ENCODE results near the gene URI1.

URI1 gene

DNA sequence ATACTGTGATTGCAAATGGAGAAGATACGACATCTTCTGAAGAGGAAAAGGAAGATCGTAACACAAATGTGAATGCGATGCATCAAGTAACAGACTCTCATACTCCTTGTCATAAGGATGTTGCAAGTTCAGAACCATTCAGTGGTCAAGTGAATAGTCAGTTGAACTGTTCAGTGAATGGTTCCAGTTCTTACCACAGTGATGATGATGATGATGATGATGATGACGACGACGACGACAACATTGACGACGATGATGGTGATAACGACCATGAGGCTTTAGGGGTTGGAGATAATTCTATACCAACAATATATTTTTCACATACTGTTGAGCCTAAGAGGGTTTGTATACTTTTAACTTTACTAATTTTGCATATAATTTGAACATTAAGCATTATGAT is 67.0 kb downstream of the URI1 start:
- peaks cover 26% of the 10 kb centered on the region for H3K4me1 ChIP-seq (ENCODE audit: insufficient read depth, low read length)
- DNase-seq, result no peak
- H4K20me1 ChIP-seq (ENCODE audit: insufficient read depth, low read length), result peaks cover 7% of the 10 kb centered on the region; the same call in 1 of the 2 replicates
- H3K79me2 ChIP-seq (ENCODE audit: insufficient read depth, low read length), result peaks cover 7% of the 10 kb centered on the region; the same call in 1 of the 2 replicates
- H3K9me3 ChIP-seq (ENCODE audit: insufficient read depth, low read length, severe bottlenecking), result no peaks in the 10 kb centered on the region
- ATAC-seq (ENCODE audit: insufficient read depth, low read depth), result no peak
- TF ChIP-seq EZH2 (IDR thresholded peaks at IDR 0.05; ENCODE audit: borderline replicate concordance, low read depth, low read length, severe bottlenecking), result no peak
- TF ChIP-seq, protein P1, sequence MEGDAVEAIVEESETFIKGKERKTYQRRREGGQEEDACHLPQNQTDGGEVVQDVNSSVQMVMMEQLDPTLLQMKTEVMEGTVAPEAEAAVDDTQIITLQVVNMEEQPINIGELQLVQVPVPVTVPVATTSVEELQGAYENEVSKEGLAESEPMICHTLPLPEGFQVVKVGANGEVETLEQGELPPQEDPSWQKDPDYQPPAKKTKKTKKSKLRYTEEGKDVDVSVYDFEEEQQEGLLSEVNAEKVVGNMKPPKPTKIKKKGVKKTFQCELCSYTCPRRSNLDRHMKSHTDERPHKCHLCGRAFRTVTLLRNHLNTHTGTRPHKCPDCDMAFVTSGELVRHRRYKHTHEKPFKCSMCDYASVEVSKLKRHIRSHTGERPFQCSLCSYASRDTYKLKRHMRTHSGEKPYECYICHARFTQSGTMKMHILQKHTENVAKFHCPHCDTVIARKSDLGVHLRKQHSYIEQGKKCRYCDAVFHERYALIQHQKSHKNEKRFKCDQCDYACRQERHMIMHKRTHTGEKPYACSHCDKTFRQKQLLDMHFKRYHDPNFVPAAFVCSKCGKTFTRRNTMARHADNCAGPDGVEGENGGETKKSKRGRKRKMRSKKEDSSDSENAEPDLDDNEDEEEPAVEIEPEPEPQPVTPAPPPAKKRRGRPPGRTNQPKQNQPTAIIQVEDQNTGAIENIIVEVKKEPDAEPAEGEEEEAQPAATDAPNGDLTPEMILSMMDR (IDR thresholded peaks at IDR 0.05; ENCODE audit: borderline replicate concordance, extremely low read depth, low read length, poor library complexity, severe bottlenecking), result no peak
- H3K27me3 ChIP-seq (ENCODE audit: insufficient read depth, low read length, poor library complexity), result no peaks in the 10 kb centered on the region
- no peak overlapping the region for H2AFZ ChIP-seq (ENCODE audit: low read depth, low read length)
- H3K36me3 ChIP-seq (ENCODE audit: insufficient read depth, low read length), result peaks cover 59% of the 10 kb centered on the region
- no peak overlapping the region for H3K4me2 ChIP-seq (ENCODE audit: insufficient read depth, low read length)
- no peak overlapping the region for H3K27ac ChIP-seq (ENCODE audit: low read length)
- no peak overlapping the region for H3K4me3 ChIP-seq (ENCODE audit: low read depth in 1 of 2, low read length in 2 of 2)
- H3K9ac ChIP-seq (ENCODE audit: low read depth, low read length), result no peak overlapping the region

DNA sequence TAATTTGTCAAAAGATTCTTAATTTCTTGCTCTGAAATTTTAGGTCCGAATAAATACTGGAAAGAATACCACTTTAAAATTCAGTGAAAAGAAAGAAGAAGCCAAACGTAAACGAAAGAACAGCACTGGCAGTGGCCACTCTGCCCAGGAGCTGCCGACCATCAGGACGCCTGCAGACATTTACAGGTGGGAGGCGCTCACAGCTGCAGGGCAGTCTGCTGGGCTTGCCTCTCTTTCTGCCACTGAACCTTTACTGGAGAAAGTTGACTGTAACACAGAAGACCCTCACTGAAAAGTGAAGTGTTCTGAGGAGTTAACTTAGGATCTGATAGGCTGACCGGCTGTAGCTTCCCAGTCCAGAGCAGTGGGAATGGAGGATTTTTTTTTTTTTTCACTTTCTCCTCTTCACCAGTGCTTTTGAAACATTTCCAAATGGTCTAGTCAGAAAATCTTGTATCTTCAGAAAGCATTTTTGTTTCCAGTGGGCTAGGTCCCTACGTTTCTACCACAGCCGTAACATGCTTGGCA is 69.1 kb downstream of the URI1 start:
- peaks cover 3% of the 10 kb centered on the region; the same call in 1 of the 2 replicates for H3K79me2 ChIP-seq (ENCODE audit: insufficient read depth, low read length)
- peaks cover 5% of the 10 kb centered on the region for H3K4me1 ChIP-seq (ENCODE audit: insufficient read depth, low read length)
- H3K9ac ChIP-seq (ENCODE audit: low read depth, low read length), result no peak overlapping the region
- H3K27me3 ChIP-seq (ENCODE audit: insufficient read depth, low read length, poor library complexity), result no peaks in the 10 kb centered on the region
- H4K20me1 ChIP-seq (ENCODE audit: insufficient read depth, low read length), result peaks cover 7% of the 10 kb centered on the region; the same call in 1 of the 2 replicates
- H3K4me3 ChIP-seq (ENCODE audit: low read depth in 1 of 2, low read length in 2 of 2), result no peak overlapping the region
- H3K9me3 ChIP-seq (ENCODE audit: insufficient read depth, low read length, severe bottlenecking), result no peaks in the 10 kb centered on the region
- TF ChIP-seq, protein P1 (IDR thresholded peaks at IDR 0.05; ENCODE audit: borderline replicate concordance, extremely low read depth, low read length, poor library complexity, severe bottlenecking), result no peak
- DNase-seq (no peak), ATAC-seq (ENCODE audit: insufficient read depth, low read depth) (no peak)
- no peak overlapping the region for H3K27ac ChIP-seq (ENCODE audit: low read length)
- H2AFZ ChIP-seq (ENCODE audit: low read depth, low read length), result no peak overlapping the region
- H3K36me3 ChIP-seq (ENCODE audit: insufficient read depth, low read length), result peaks cover 74% of the 10 kb centered on the region
- H3K4me2 ChIP-seq (ENCODE audit: insufficient read depth, low read length), result no peak overlapping the region

DNA sequence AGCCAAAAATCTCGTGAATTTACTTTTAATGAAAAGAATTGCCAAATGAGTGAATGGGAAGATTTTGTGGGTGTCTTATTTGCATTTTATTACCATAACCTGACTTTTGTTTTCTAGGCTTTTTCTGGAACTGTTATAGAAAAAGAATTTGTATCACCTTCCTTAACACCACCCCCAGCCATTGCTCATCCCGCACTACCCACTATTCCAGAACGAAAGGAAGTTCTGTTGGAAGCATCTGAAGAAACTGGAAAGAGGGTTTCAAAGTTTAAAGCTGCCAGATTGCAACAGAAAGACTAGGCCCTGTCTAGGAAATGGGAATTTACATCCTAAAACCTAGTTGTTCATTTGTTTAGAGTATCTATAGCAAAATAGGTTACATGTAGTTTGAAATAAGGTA is 72.7 kb downstream of the URI1 start:
- no peak overlapping the region for H3K4me2 ChIP-seq (ENCODE audit: insufficient read depth, low read length)
- no peaks in the 10 kb centered on the region for H3K27me3 ChIP-seq (ENCODE audit: insufficient read depth, low read length, poor library complexity)
- H3K36me3 ChIP-seq (ENCODE audit: insufficient read depth, low read length), result peaks cover 60% of the 10 kb centered on the region
- DNase-seq, result no peak
- H3K4me1 ChIP-seq (ENCODE audit: insufficient read depth, low read length), result no peaks in the 10 kb centered on the region
- H3K79me2 ChIP-seq (ENCODE audit: insufficient read depth, low read length), result no peaks in the 10 kb centered on the region
- no peak overlapping the region for H3K27ac ChIP-seq (ENCODE audit: low read length)
- TF ChIP-seq, protein P1 (IDR thresholded peaks at IDR 0.05; ENCODE audit: borderline replicate concordance, extremely low read depth, low read length, poor library complexity, severe bottlenecking), result no peak
- no peak for TF ChIP-seq EZH2 (IDR thresholded peaks at IDR 0.05; ENCODE audit: borderline replicate concordance, low read depth, low read length, severe bottlenecking)
- no peak overlapping the region for H2AFZ ChIP-seq (ENCODE audit: low read depth, low read length)
- H3K9me3 ChIP-seq (ENCODE audit: insufficient read depth, low read length, severe bottlenecking), result no peaks in the 10 kb centered on the region
- peaks cover 2% of the 10 kb centered on the region; the same call in 1 of the 2 replicates for H4K20me1 ChIP-seq (ENCODE audit: insufficient read depth, low read length)
- no peak for ATAC-seq (ENCODE audit: insufficient read depth, low read depth)
- H3K9ac ChIP-seq (ENCODE audit: low read depth, low read length), result no peak overlapping the region
- no peak overlapping the region for H3K4me3 ChIP-seq (ENCODE audit: low read depth in 1 of 2, low read length in 2 of 2)

DNA sequence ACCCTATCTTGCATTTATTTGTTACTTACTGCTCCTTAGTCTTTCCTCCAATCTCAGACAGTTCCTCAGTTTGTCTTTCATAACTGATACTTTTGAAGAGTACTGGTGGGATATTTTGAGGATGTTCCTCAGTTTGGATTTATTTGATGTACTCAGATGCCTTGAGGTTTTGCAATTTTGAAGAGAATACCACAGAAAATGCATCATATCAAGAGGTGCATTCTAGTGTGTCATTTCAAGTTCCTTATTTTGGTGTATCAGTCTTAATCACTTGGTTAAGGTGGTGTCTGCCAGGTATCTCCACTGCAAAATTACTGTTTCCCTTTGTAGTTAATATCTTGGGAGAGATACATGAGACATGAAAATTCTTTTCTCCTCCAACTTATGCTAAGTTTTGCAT is 75.1 kb downstream of the URI1 start:
- Histone ChIP-seq H4K20me1 (ENCODE audit: insufficient read depth, low read length) (no peaks in the 10 kb centered on the region), H3K27ac (ENCODE audit: low read length) (no peak overlapping the region), H3K9ac (ENCODE audit: low read depth, low read length) (no peak overlapping the region), H3K36me3 (ENCODE audit: insufficient read depth, low read length) (peaks cover 38% of the 10 kb centered on the region), H3K79me2 (ENCODE audit: insufficient read depth, low read length) (no peaks in the 10 kb centered on the region), H2AFZ (ENCODE audit: low read depth, low read length) (no peak overlapping the region), H3K4me2 (ENCODE audit: insufficient read depth, low read length) (no peak overlapping the region), H3K9me3 (ENCODE audit: insufficient read depth, low read length, severe bottlenecking) (no peaks in the 10 kb centered on the region), H3K27me3 (ENCODE audit: insufficient read depth, low read length, poor library complexity) (no peaks in the 10 kb centered on the region), H3K4me3 (ENCODE audit: low read depth in 1 of 2, low read length in 2 of 2) (no peak overlapping the region), H3K4me1 (ENCODE audit: insufficient read depth, low read length) (no peaks in the 10 kb centered on the region)
- ATAC-seq (ENCODE audit: insufficient read depth, low read depth) (no peak), DNase-seq (no peak)
- TF ChIP-seq, protein P1 (IDR thresholded peaks at IDR 0.05; ENCODE audit: borderline replicate concordance, extremely low read depth, low read length, poor library complexity, severe bottlenecking), result no peak
- TF ChIP-seq EZH2 (IDR thresholded peaks at IDR 0.05; ENCODE audit: borderline replicate concordance, low read depth, low read length, severe bottlenecking), result no peak
